ENCODE data around the gene ZNF576. TPM values are rescaled to one million over a fixed set of nuclear protein-coding genes. Genes with fewer than 3 reads are reported as not detected.
"Not testable (repeated sequence)": the region's sequence is repeated elsewhere in the genome, so short reads cannot be mapped to it uniquely, and the experiment has no call there.

ZNF576 gene
- total RNA-seq, 1 donor from 2014 or later = 16.6 TPM

GRCh38 chr19:43586346-43586745, 10.0 kb upstream of the ZNF576 start:
- no peak for TF ChIP-seq CTCF (IDR thresholded peaks at IDR 0.05)
- Histone ChIP-seq H3K36me3 (peaks cover 7% of the 10 kb centered on the region), H3K4me3 (no peak overlapping the region), H3K4me1 (peaks cover 4% of the 10 kb centered on the region), H3K9me3 (no peaks in the 10 kb centered on the region), H3K27me3 (no peaks in the 10 kb centered on the region), H3K27ac (no peak overlapping the region)
- DNase-seq (no peak), ATAC-seq (no peak)
- intact Hi-C loops (cut with DNase I) = no loop called here

- ATAC-seq; H3K9me3 ChIP-seq; H3K27ac ChIP-seq; intact Hi-C loops (cut with DNase I); H3K4me3 ChIP-seq; H3K27me3 ChIP-seq; H3K4me1 ChIP-seq; DNase-seq: not testable (repeated sequence)
- H3K36me3 ChIP-seq = peaks cover 12% of the 10 kb centered on the region
Observed at GRCh38 chr19:43587029-43587428, 9.4 kb upstream of the ZNF576 start.

GRCh38 chr19:43589277-43589676, 7.1 kb upstream of the ZNF576 start:
- peaks cover 5% of the 10 kb centered on the region for H3K4me1 ChIP-seq
- no peak for DNase-seq
- TF ChIP-seq CTCF (IDR thresholded peaks at IDR 0.05) = no peak
- H3K36me3 ChIP-seq = peaks cover 34% of the 10 kb centered on the region
- H3K9me3 ChIP-seq = no peaks in the 10 kb centered on the region
- no peak overlapping the region for H3K4me3 ChIP-seq
- intact Hi-C loops (cut with DNase I) = no loop called here
- H3K27me3 ChIP-seq = no peaks in the 10 kb centered on the region
- no peak overlapping the region for H3K27ac ChIP-seq
- ATAC-seq = no peak

- H3K4me1 ChIP-seq = peaks cover 8% of the 10 kb centered on the region
- H3K36me3 ChIP-seq = peaks cover 35% of the 10 kb centered on the region
- ATAC-seq = no peak
Observed at GRCh38 chr19:43589678-43590077, 6.7 kb upstream of the ZNF576 start.

GRCh38 chr19:43591904-43592772, 4.3 kb upstream of the ZNF576 start:
- peaks cover 35% of the 10 kb centered on the region for H3K36me3 ChIP-seq
- no peak for TF ChIP-seq CTCF (IDR thresholded peaks at IDR 0.05)
- H3K9me3 ChIP-seq = no peaks in the 10 kb centered on the region
- H3K27me3 ChIP-seq = no peaks in the 10 kb centered on the region
- ATAC-seq (no peak), DNase-seq (no peak)
- H3K27ac ChIP-seq = no peak overlapping the region
- H3K4me3 ChIP-seq = no peak overlapping the region
- intact Hi-C loops (cut with DNase I) = no loop called here
- H3K4me1 ChIP-seq = peaks cover 20% of the 10 kb centered on the region

More at GRCh38 chr19:43589678-43590077, 6.7 kb upstream of the ZNF576 start:
- Histone ChIP-seq H3K9me3 (no peaks in the 10 kb centered on the region), H3K4me3 (no peak overlapping the region), H3K27ac (no peak overlapping the region), H3K27me3 (no peaks in the 10 kb centered on the region)
- intact Hi-C loops (cut with DNase I) = no loop called here
- no peak for TF ChIP-seq CTCF (IDR thresholded peaks at IDR 0.05)
- no peak for DNase-seq

GRCh38 chr19:43592800-43593350, 3.5 kb upstream of the ZNF576 start:
- Histone ChIP-seq H3K9me3 (no peaks in the 10 kb centered on the region), H3K36me3 (peaks cover 35% of the 10 kb centered on the region), H3K4me1 (peaks cover 28% of the 10 kb centered on the region), H3K4me3 (no peak overlapping the region), H3K27me3 (no peaks in the 10 kb centered on the region), H3K27ac (no peak overlapping the region)
- no peak for TF ChIP-seq CTCF (IDR thresholded peaks at IDR 0.05)
- intact Hi-C loops (cut with DNase I) = no loop called here
- DNase-seq (no peak), ATAC-seq (no peak)

All from upper lobe of right lung (tissue), 1 donor.